Stimulated activated CD4-positive, alpha-beta T cell treated with anti-CD3 and anti-CD28 coated beads, TNF-alpha, amount 100 ng/mL, for 48 hours (primary cell): ENCODE measurements around the gene CCDC171.
"Not testable (repeated sequence)": the region's sequence is repeated elsewhere in the genome, so short reads cannot be mapped to it uniquely, and the experiment has no call there.

ENCODE experiments used
- DNase-seq, 3 donors: peaks; one replicate each; pipeline ENCODE4 v3.0.0-alpha.2; 2020; ENCODE audit warnings: low read depth in 3 of 3

The CCDC171 gene

GRCh38 chr9:15553528-15553898 is 670 bp downstream of the CCDC171 start:
- DNase-seq = no peak

DNA sequence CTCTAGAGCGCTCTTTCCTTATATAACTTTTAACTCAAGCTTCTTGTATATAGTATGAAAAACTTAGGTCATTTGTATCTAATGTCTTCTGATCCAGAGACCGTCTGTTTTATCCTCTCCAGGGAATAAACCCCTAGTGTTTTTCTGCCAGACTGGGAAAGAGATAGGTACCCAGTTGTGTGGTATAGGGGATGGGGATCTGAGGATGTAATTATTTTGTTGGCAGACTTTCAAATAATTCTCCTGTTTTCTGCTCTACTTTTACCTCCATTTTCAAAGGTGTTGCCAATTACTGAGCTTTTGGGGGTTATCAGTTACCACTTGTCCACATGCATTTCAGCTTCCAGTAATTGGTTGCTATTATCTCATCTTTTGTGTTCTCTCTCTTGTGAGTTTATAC is 17.9 kb downstream of the CCDC171 start:
- no peak for DNase-seq

GRCh38 chr9:15572200-15572770 is 19.4 kb downstream of the CCDC171 start:
- DNase-seq = no peak

- DNase-seq = no peak
Measured at GRCh38 chr9:15576350-15577050, 23.7 kb downstream of the CCDC171 start.

DNA sequence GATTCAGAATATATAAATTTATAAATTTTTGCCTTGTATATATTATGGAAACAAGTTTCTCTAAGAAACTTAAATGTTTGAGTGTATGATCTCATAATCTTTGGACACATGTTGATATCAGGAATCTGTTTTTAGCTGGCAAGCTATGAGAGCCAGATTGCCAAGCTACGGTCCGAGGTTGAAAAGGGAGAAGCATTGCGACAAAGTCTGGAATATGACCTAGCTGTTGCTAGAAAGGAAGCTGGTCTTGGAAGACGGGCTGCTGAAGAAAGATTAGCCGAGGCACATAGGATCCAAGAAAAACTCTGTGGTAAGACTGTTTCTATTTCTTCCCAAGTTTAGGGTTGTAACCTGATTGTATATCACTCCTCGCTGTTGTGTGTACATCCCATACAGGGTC is 25.9 kb downstream of the CCDC171 start:
- DNase-seq = no peak

DNA sequence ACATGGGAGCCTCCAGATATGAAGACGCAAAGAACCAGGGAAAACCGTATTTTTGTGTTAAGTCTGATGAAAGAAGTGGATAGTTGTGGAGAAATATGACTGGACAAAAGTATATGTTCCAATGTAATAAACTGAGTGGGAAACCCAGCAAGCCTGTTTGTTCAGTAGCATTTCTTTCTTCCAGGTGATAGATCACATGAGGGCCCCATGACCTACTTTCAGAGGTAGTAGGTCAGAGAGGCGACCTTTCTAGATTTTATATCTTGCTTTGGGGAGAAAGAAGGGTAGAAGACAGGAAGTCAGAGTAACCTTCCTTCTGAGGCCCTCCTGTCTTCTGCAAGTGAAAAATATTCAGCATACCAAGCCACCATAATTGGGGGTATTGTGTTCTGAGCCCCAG is 31.5 kb downstream of the CCDC171 start:
- DNase-seq = no peak

- no peak for DNase-seq
Measured at GRCh38 chr9:15592317-15592716, 39.5 kb downstream of the CCDC171 start.

DNA sequence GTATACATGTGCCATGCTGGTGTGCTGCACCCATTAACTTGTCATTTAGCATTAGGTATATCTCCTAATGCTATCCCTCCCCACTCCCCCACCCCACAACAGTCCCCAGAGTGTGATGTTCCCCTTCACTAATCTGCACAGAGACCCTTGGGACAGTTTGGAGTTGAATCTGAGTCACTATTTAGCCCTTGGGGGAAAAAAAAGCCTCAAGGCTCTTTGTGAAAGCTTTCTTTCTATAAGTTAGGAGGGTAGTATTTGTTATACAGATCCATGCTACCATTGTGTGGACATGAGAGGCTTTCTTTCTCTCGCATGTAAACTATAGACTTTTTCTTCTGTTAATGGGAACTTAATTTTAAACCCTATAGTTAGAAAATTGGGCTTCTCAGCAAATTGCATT is 40.1 kb downstream of the CCDC171 start:
- DNase-seq = not testable (repeated sequence)

DNA sequence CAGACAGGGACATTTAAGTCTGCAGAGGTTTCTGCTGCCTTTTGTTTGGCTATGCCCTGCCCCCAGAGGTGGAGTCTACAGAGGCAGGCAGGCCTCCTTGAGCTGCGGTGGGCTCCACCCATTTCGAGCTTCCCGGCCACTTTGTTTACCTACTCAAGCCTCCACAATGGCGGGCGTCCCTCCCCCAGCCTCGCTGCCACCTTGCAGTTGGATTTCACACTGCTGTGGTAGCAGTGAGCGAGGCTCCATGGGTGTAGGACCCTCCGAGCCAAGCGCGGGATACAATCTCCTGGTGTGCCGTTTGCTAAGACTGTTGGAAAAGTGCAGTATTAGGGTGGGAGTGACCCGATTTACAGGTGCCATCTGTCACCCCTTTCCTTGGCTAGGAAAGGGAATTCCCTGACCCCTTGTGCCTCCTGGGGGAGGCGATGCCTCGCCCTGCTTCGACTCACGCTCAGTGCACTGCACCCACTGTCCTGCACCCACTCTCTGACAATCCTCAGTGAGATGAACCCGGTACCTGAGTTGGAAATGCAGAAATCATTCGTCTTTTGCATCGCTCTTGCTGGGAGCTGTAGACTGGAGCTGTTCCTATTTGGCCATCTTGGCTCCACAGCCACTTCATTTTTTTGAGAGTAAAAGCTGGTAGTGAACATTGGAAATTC is 48.0 kb downstream of the CCDC171 start:
- DNase-seq = not testable (repeated sequence)

GRCh38 chr9:15606643-15607472 is 54.0 kb downstream of the CCDC171 start:
- peak in 1 of 3 donors; percentile 5 for DNase-seq

- no peak for DNase-seq
Measured at GRCh38 chr9:15612962-15613361, 60.1 kb downstream of the CCDC171 start.

- no peak for DNase-seq
Measured at GRCh38 chr9:15617782-15618181, 64.9 kb downstream of the CCDC171 start.

GRCh38 chr9:15618540-15619331 is 65.9 kb downstream of the CCDC171 start:
- DNase-seq = no peak

DNA sequence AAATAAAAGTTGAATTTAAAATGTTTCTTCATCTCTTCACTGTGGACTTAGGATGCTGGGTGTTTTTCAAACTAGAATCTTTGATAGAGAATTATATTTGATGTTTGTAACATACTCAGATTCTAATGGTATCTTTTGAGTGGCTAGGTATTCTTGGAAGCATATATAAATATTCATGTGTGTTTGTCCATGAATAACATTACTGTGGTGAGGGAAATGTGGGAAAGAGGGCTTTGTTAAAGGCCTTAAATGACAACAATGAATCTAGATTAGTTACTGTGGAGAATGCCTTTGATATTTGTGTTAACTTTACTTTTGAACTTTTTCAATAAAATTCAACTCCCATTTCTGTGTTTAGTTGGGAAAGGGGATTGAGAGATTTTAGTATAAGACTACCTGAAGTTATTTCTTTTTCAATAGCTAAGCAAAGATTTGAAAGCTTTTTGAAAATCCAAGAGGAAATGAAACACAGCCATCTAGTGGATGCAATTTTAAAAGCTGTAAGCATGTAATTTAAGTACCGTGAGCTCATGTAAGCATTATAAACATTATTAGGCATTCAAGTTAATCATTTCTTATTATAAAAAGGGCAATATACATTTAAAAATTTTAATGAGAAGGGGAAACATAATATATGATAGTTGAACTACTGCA is 69.6 kb downstream of the CCDC171 start:
- DNase-seq = no peak

DNA sequence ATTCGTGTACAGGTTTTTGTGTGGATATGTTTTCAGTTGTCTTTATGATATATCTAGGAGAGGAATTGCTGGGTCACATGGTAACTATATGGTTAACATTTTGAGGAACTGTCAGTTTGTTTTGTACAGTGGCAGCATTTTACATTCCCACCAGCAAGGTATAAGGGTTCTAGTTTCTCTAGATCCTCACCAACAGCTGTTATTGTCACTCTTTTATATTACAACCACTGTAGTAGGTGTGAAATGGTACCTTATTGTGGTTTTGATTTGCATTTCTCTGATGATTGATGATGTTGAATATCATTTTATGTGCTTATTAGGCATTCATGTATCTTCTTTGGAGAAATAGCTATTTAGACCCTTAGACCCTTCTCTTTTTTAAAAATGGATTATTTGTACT is 82.9 kb downstream of the CCDC171 start:
- no peak for DNase-seq

- DNase-seq = no peak
Measured at GRCh38 chr9:15640121-15640520, 87.3 kb downstream of the CCDC171 start.

GRCh38 chr9:15641291-15641690 is 88.4 kb downstream of the CCDC171 start:
- no peak for DNase-seq

GRCh38 chr9:15642369-15642962 is 89.6 kb downstream of the CCDC171 start:
- no peak for DNase-seq

DNA sequence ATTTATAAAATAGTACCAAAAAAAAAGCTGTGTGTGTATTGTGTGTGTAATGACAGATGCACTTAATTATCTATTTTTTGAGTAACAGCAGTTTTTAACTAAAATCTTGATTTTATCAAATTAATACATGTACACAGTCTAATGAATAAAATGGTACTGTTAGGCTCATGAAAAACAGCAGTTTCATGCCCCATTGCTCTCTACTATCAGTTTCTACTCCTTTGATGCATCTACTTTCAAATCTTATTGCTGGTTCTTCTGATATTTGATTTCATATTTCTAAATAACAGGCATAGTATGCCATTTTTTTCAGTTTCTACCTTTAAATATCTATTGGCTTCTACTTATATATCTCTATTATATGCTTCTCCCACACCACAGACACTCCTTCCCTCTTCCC is 117.4 kb downstream of the CCDC171 start:
- DNase-seq = no peak

GRCh38 chr9:15670894-15671293 is 118.1 kb downstream of the CCDC171 start:
- DNase-seq = no peak

DNA sequence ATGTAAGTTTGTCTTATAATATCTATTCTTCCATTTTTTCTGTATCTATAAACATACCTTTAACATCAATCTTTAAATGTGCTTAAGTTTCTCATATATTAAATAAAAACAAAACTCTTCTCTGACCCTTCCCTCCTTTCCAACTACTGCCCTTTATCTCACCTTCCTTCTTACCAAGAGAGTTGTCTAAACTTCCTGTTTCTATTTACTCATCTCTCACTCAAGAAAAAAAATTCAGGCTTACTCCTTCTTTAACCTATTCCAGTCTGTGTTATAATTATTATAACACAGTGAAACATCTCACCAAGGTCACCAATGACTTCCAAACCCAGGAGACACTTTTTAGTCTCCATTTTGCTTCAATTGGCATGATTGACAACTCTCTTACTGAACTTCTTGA is 140.9 kb downstream of the CCDC171 start:
- DNase-seq = no peak
